A549 (cell line): ENCODE measurements around the gene DOK7. TPM values are rescaled to one million over a fixed set of nuclear protein-coding genes. Genes with fewer than 3 reads are reported as not detected.
A peak's percentile ranks its signal among the peaks of the same experiment; 100 is the strongest.

Source experiments
- ATAC-seq, 2 experiments: fragments of 200-7000 bp in 1 of 2; fragments of >200 bp in 1 of 2; cut with Nextera tagmentation in 1 of 2; cut with Tn5 transposase in 1 of 2; 3 replicates each; pipeline versions ENCODE4 v1.8.0 to v1.9.1; 2018 to 2020; ENCODE audit warnings: mild to moderate bottlenecking in 1 of 2, moderate library complexity in 1 of 2
- CTCF ChIA-PET: fragments of 300-600 bp; sonication (Branson Sonifier 250); formaldehyde crosslinking; extraction: SDS; loops from one replicate; lab custom pipeline; 2021; ENCODE audit warnings: antibody characterized with exemption, inconsistent platforms; lab: Yijun Ruan, JAX
- POLR2A ChIA-PET: fragments of 350-600 bp; formaldehyde crosslinking; extraction: SDS; loops from one replicate; lab custom pipeline; 2021; ENCODE audit warnings: antibody characterized with exemption, inconsistent platforms; lab: Yijun Ruan, JAX
- DNase-seq, 2 experiments: peaks; one replicate each; pipeline versions ENCODE4 v3.0.0 to v3.0.0-alpha.2; 2011 to 2016; ENCODE audit warnings: low read depth in 1 of 2, low spot score in 1 of 2
- FAIRE-seq: peaks from 2 replicates; lab custom pipeline; 2011; peaks lifted over from hg19 to GRCh38; lab: Jason Lieb, UNC
- H3K27ac ChIP-seq, 2 experiments: fragments of >200 bp; sonication (Bioruptor Twin); formaldehyde crosslinking; 3 replicates each; pipeline ENCODE4 v1.5.1; 2016 to 2017
- H3K4me1 ChIP-seq: fragments of >200 bp; sonication (Bioruptor Twin); formaldehyde crosslinking; 3 replicates; pipeline ENCODE4 v1.6.1; 2016
- H3K4me2 ChIP-seq: fragments of >200 bp; sonication (Bioruptor Twin); formaldehyde crosslinking; 3 replicates; pipeline ENCODE4 v1.6.1; 2016
- H3K4me3 ChIP-seq: fragments of >200 bp; sonication (Bioruptor Twin); formaldehyde crosslinking; 3 replicates; pipeline ENCODE4 v1.5.1; 2016
- H3K9me3 ChIP-seq: fragments of >200 bp; sonication (Bioruptor Twin); formaldehyde crosslinking; 3 replicates; pipeline ENCODE4 v1.6.1; 2016
- ESRRA ChIP-seq: fragments of 150-350 bp; IDR thresholded peaks from 2 replicates; pipeline ENCODE4 v1.6.1; 2014; ENCODE audit warnings: mild to moderate bottlenecking, low read length, borderline replicate concordance
- GATA3 ChIP-seq: IDR thresholded peaks from 2 replicates; pipeline ENCODE4 v1.6.1; 2012; ENCODE audit warnings: borderline replicate concordance
- HES2 ChIP-seq: fragments of >200 bp; sonication (Bioruptor Twin); formaldehyde crosslinking; IDR thresholded peaks from 2 replicates; pipeline ENCODE4 v1.6.1; 2016
- HMGXB4 ChIP-seq: fragments of 250-450 bp; sonication (Bioruptor Pico); IDR thresholded peaks from 2 replicates; pipeline ENCODE4 v1.5.0; 2021; ENCODE audit warnings: mild to moderate bottlenecking, moderate library complexity, borderline replicate concordance
- HOXB13 ChIP-seq: fragments of 250-450 bp; sonication (Bioruptor Pico); IDR thresholded peaks from 2 replicates; pipeline ENCODE4 v1.5.0; 2020; ENCODE audit warnings: low read depth, mild to moderate bottlenecking, moderate library complexity
- MAX ChIP-seq: IDR thresholded peaks from 2 replicates; pipeline ENCODE4 v1.6.1; 2012
- PBX3 ChIP-seq: IDR thresholded peaks from 2 replicates; pipeline ENCODE4 v1.6.1; 2012
- PHF8 ChIP-seq: fragments of 200-600 bp; sonication (generic); IDR thresholded peaks from 2 replicates; pipeline ENCODE4 v1.6.1; 2016; ENCODE audit warnings: low read depth, mild to moderate bottlenecking, antibody characterized with exemption, moderate library complexity, borderline replicate concordance
- POLR2A ChIP-seq: IDR thresholded peaks from 2 replicates; pipeline ENCODE4 v1.6.1; 2012; ENCODE audit warnings: mild to moderate bottlenecking, low read length
- RCOR1 ChIP-seq: fragments of 150-350 bp; IDR thresholded peaks from 2 replicates; pipeline ENCODE4 v1.6.1; 2014; ENCODE audit warnings: antibody characterized with exemption, low read length, low read depth
- REST ChIP-seq: fragments of 200-600 bp; sonication (generic); IDR thresholded peaks from 2 replicates; pipeline ENCODE4 v1.6.1; 2016; ENCODE audit warnings: antibody characterized with exemption, mild to moderate bottlenecking, moderate library complexity
- SREBF2 ChIP-seq: fragments of 450-650 bp; IDR thresholded peaks from 2 replicates; pipeline ENCODE4 v1.6.1; 2014; ENCODE audit warnings: mild to moderate bottlenecking, moderate library complexity
- TP53 ChIP-seq: fragments of 250-450 bp; sonication (Bioruptor Pico); IDR thresholded peaks from 2 replicates; pipeline ENCODE4 v1.5.0; 2021; ENCODE audit warnings: mild to moderate bottlenecking, moderate library complexity
- ZSCAN20 ChIP-seq: fragments of 250-450 bp; sonication (Bioruptor Pico); IDR thresholded peaks from 2 replicates; pipeline ENCODE4 v1.8.0; 2022; ENCODE audit warnings: mild to moderate bottlenecking, moderate library complexity
- WGBS: methylation state at CpG from one replicate; pipeline ENCODE4 v1.1.6; 2017; ENCODE audit errors: missing lambda C conversion rate; 5-methylcytosine and 5-hydroxymethylcytosine counted together
- polyA plus RNA-seq, 4 experiments: library from polyadenylated mRNA; depleted of rRNA in 3 of 4; stranded (reverse); fragments of >200 nt; fragmentation: RNase III in 1 of 4; extraction: RNeasy Plus Mini Kit Qiagen cat#74134 plus additional on column Dnase treatment in 1 of 4; gene quantifications; 2 replicates in 3 of 4; 3 replicates in 1 of 4; pipeline ENCODE4 v1.2.3, GENCODE V29; 2011 to 2017

Gene DOK7
- polyA plus RNA-seq, 2 of the 4 experiments (the other 2 are of a cell fraction): 0.17 to 0.21 TPM

- ATAC-seq (peak; percentile 54 to 80; a peak in 4 of 6 replicates), FAIRE-seq (no peak), DNase-seq (no peak)
- ChIA-PET CTCF (interaction anchor here (1.5 to 1.9 kb wide), 2 partner anchors 14 to 120 kb away, joined by 4 to 6 read pairs; no protein-coding TSS in a partner anchor), POLR2A (no interaction called here)
- H3K27ac ChIP-seq: no peak overlapping the region
- no peak overlapping the region for H3K4me2 ChIP-seq
- 67% methylated on average over 24 of the region's 41 CpGs for WGBS
- TF ChIP-seq POLR2A: no peak
- no peak for TF ChIP-seq ESRRA
- TF ChIP-seq PHF8: no peak
- TF ChIP-seq PBX3: no peak
- no peak for TF ChIP-seq HOXB13 (CRISPR knock-in tag)
- no peaks in the 10 kb centered on the region for H3K9me3 ChIP-seq
- H3K4me3 ChIP-seq: no peak overlapping the region
- H3K4me1 ChIP-seq: no peaks in the 10 kb centered on the region
Observed at GRCh38 chr4:3465698-3466671, 2.9 kb downstream of the DOK7 start.

- CTCF ChIA-PET: interaction anchor here (1.2 to 1.9 kb wide), 3 partner anchors 13 to 121 kb away, joined by 3 to 6 read pairs (median 4); no protein-coding TSS in a partner anchor
- POLR2A ChIA-PET: no interaction called here
- TF ChIP-seq ZSCAN20 (no peak), GATA3 (no peak), HMGXB4 (CRISPR knock-in tag) (no peak), SREBF2 (no peak), MAX (no peak), TP53 (CRISPR knock-in tag) (no peak), RCOR1 (no peak), HES2 (no peak), HOXB13 (CRISPR knock-in tag) (no peak), REST (no peak)
- TF ChIP-seq, all 56 proteins: peak for 0
- no peaks in the 10 kb centered on the region for H3K4me1 ChIP-seq
- H3K9me3 ChIP-seq: no peaks in the 10 kb centered on the region
- FAIRE-seq (no peak), ATAC-seq (peak in 1 of 2 experiments; percentile 15; a peak in 2 of 6 replicates), DNase-seq (no peak)
- no peak overlapping the region for H3K4me3 ChIP-seq
- WGBS: 61% methylated on average over 16 of the region's 40 CpGs
- H3K27ac ChIP-seq: no peak overlapping the region
- no peak overlapping the region for H3K4me2 ChIP-seq
Observed at GRCh38 chr4:3466691-3467600, 3.8 kb downstream of the DOK7 start.
